H1 (cell line): Measurements from ENCODE around the gene R3HDM1. TPM values are rescaled to one million over a fixed set of nuclear protein-coding genes. Genes with fewer than 3 reads are reported as not detected.

Source experiments
- CTCF ChIA-PET: fragments of 300-600 bp; sonication (Branson Sonifier 250); formaldehyde crosslinking; loops from one replicate; lab custom pipeline; 2021; ENCODE audit not compliant: partially characterized antibody; lab: Charles Lee
- POLR2A ChIA-PET: fragments of 300-600 bp; sonication (Branson Sonifier 250); formaldehyde crosslinking; loops from one replicate; lab custom pipeline; 2021; ENCODE audit warnings: inconsistent platforms; ENCODE audit not compliant: partially characterized antibody; lab: Charles Lee
- DNase-seq, 2 experiments: peaks; one replicate each; pipeline versions ENCODE4 v3.0.0 to v3.0.0-alpha.2; 2010 to 2022; ENCODE audit warnings: low spot score in 2 of 2, low read depth in 1 of 2, mixed read lengths in 1 of 2
- FAIRE-seq: peaks from 2 replicates; lab custom pipeline; 2011; peaks lifted over from hg19 to GRCh38; lab: Jason Lieb, UNC
- H2AFZ ChIP-seq: 2 replicates; pipeline ENCODE4 v1.8.1; 2012; ENCODE audit warnings: low read length, inconsistent platforms
- H2AK5ac ChIP-seq: 2 replicates; pipeline ENCODE4 v1.6.1; 2013; ENCODE audit warnings: low read depth, low read length
- H2BK120ac ChIP-seq: replicated peaks from 2 replicates; pipeline ENCODE3; 2013; ENCODE audit warnings: low read depth, low read length, inconsistent platforms
- H2BK12ac ChIP-seq: 2 replicates; pipeline ENCODE4 v1.6.1; 2013; ENCODE audit warnings: low read depth, low read length
- H2BK15ac ChIP-seq: 2 replicates; pipeline ENCODE4 v1.6.1; 2013; ENCODE audit warnings: low read length
- H2BK20ac ChIP-seq: 2 replicates; pipeline ENCODE4 v1.6.1; 2013; ENCODE audit warnings: low read length
- H2BK5ac ChIP-seq: 2 replicates; pipeline ENCODE4 v1.6.1; 2013; ENCODE audit warnings: low read depth, low read length
- H3K14ac ChIP-seq: 2 replicates; pipeline ENCODE4 v1.6.1; 2013; ENCODE audit warnings: inconsistent platforms; ENCODE audit not compliant: insufficient read length
- H3K18ac ChIP-seq: 2 replicates; pipeline ENCODE4 v1.6.1; 2013; ENCODE audit warnings: low read length; ENCODE audit errors: extremely low read depth
- H3K23ac ChIP-seq: 2 replicates; pipeline ENCODE4 v1.6.1; 2013; ENCODE audit warnings: inconsistent platforms; ENCODE audit not compliant: insufficient read length
- H3K23me2 ChIP-seq: 2 replicates; pipeline ENCODE4 v1.6.1; 2013; ENCODE audit warnings: low read depth, low read length
- H3K27ac ChIP-seq: 2 replicates; pipeline ENCODE4 v1.6.1; 2011; ENCODE audit warnings: low read depth, low read length, inconsistent platforms
- H3K27me3 ChIP-seq, 4 experiments: replicated peaks in 1 of 4; 1 replicate in 1 of 4; 2 replicates in 3 of 4; pipeline versions ENCODE4 v1.6.1 to v1.8.1; 2011 to 2013; ENCODE audit warnings: low read length in 3 of 4, mild to moderate bottlenecking in 3 of 4, inconsistent platforms in 2 of 4, mixed read lengths in 2 of 4, moderate library complexity in 1 of 4; ENCODE audit not compliant: control insufficient read depth in 3 of 4, insufficient read depth in 3 of 4; ENCODE audit errors: extremely low read depth in 1 of 4
- H3K36me3 ChIP-seq, 4 experiments: 2 replicates each; pipeline versions ENCODE4 v1.6.1 to v1.8.1; 2011 to 2013; ENCODE audit warnings: mild to moderate bottlenecking in 4 of 4, low read length in 3 of 4, moderate library complexity in 2 of 4, control low read depth in 1 of 4, inconsistent platforms in 1 of 4; ENCODE audit not compliant: insufficient read depth in 4 of 4, control insufficient read depth in 2 of 4
- H3K4ac ChIP-seq: replicated peaks from 2 replicates; pipeline ENCODE3; 2013; ENCODE audit warnings: low read length, low read depth, mixed read lengths, inconsistent platforms; ENCODE audit not compliant: insufficient read length
- H3K4me1 ChIP-seq, 4 experiments: replicated peaks in 1 of 4; 1 replicate in 1 of 4; 2 replicates in 3 of 4; pipeline versions ENCODE4 v1.6.1 to v1.8.1; 2011 to 2013; ENCODE audit warnings: low read length in 3 of 4, inconsistent platforms in 2 of 4, mixed read lengths in 1 of 4; ENCODE audit not compliant: insufficient read depth in 4 of 4, control insufficient read depth in 3 of 4
- H3K4me2 ChIP-seq, 2 experiments: 2 replicates each; pipeline versions ENCODE4 v1.6.1 to v1.8.1; 2011 to 2013; ENCODE audit warnings: low read depth in 2 of 2, low read length in 2 of 2, control low read depth in 1 of 2, inconsistent platforms in 1 of 2, mild to moderate bottlenecking in 1 of 2; ENCODE audit not compliant: insufficient read depth in 1 of 2
- H3K4me3 ChIP-seq, 4 experiments: fragments of 200-600, 300-600 bp in 1 of 4; sonication (generic), shearing (Covaris generic), sonication (Bioruptor Twin) in 1 of 4; 2 replicates each; pipeline versions ENCODE4 v1.5.1 to v1.8.1; 2011 to 2016; ENCODE audit warnings: low read length in 4 of 4, low read depth in 3 of 4, control low read depth in 2 of 4, inconsistent platforms in 2 of 4, mild to moderate bottlenecking in 2 of 4, mixed read lengths in 1 of 4, moderate library complexity in 1 of 4; ENCODE audit not compliant: insufficient read depth in 2 of 4; ENCODE audit errors: extremely low read depth in 1 of 4
- H3K56ac ChIP-seq: replicated peaks from 2 replicates; pipeline ENCODE3; 2013; ENCODE audit warnings: low read depth, mild to moderate bottlenecking, mixed read lengths, low read length, inconsistent platforms; ENCODE audit not compliant: insufficient read length
- H3K79me1 ChIP-seq: 2 replicates; pipeline ENCODE4 v1.6.1; 2013; ENCODE audit warnings: low read depth, low read length, control low read depth
- H3K79me2 ChIP-seq, 2 experiments: 2 replicates each; pipeline versions ENCODE4 v1.6.1 to v1.8.1; 2012 to 2013; ENCODE audit warnings: low read length in 2 of 2, mild to moderate bottlenecking in 2 of 2, inconsistent platforms in 1 of 2; ENCODE audit not compliant: insufficient read depth in 2 of 2, control insufficient read depth in 1 of 2
- H3K9ac ChIP-seq, 4 experiments: replicated peaks in 1 of 4; 1 replicate in 1 of 4; 2 replicates in 3 of 4; pipeline versions ENCODE4 v1.6.1 to v1.8.1; 2011 to 2013; ENCODE audit warnings: low read depth in 3 of 4, low read length in 3 of 4, control low read depth in 2 of 4, mild to moderate bottlenecking in 2 of 4, moderate library complexity in 2 of 4, inconsistent platforms in 1 of 4; ENCODE audit errors: extremely low read depth in 1 of 4
- H3K9me3 ChIP-seq, 2 experiments: 2 replicates each; pipeline versions ENCODE4 v1.6.1 to v1.8.1; 2012 to 2013; ENCODE audit warnings: mild to moderate bottlenecking in 2 of 2, moderate library complexity in 2 of 2, control low read depth in 1 of 2, inconsistent platforms in 1 of 2, low read depth in 1 of 2, low read length in 1 of 2, mixed read lengths in 1 of 2; ENCODE audit not compliant: insufficient read depth in 2 of 2
- H4K20me1 ChIP-seq, 2 experiments: replicated peaks in 1 of 2; 2 replicates each; pipeline versions ENCODE3 to v1.8.1; 2011 to 2013; ENCODE audit warnings: inconsistent platforms in 2 of 2, low read length in 2 of 2, mild to moderate bottlenecking in 1 of 2; ENCODE audit not compliant: insufficient read depth in 2 of 2, control insufficient read depth in 1 of 2
- H4K5ac ChIP-seq: 2 replicates; pipeline ENCODE4 v1.6.1; 2013; ENCODE audit warnings: low read length, low read depth, mixed read lengths, inconsistent platforms; ENCODE audit not compliant: insufficient read length
- H4K8ac ChIP-seq: 2 replicates; pipeline ENCODE4 v1.8.0; 2013; ENCODE audit warnings: mild to moderate bottlenecking, moderate library complexity, low read length, inconsistent platforms; ENCODE audit not compliant: insufficient read depth; ENCODE audit errors: extremely low read depth
- H4K91ac ChIP-seq: replicated peaks from 2 replicates; pipeline ENCODE3; 2013; ENCODE audit warnings: low read length, mixed read lengths, inconsistent platforms; ENCODE audit not compliant: insufficient read length
- CBX5 ChIP-seq: fragments of 300-800, 300-1000 bp; sonication (generic); IDR thresholded peaks from 2 replicates; pipeline ENCODE4 v1.7.1; 2016; ENCODE audit warnings: antibody characterized with exemption, low read length, low read depth
- EZH2 ChIP-seq: fragments of 200-600 bp; sonication (generic); IDR thresholded peaks from 2 replicates; pipeline ENCODE4 v1.7.1; 2012; ENCODE audit warnings: low read depth, mild to moderate bottlenecking, moderate library complexity, low read length, inconsistent platforms; ENCODE audit not compliant: severe bottlenecking
- JUND ChIP-seq: IDR thresholded peaks from 2 replicates; pipeline ENCODE4 v1.6.1; 2011; ENCODE audit warnings: mild to moderate bottlenecking, improper control_type of control experiment, low read length
- KDM5A ChIP-seq: fragments of 200-600 bp; IDR thresholded peaks from 2 replicates; pipeline ENCODE4 v1.7.1; 2012; ENCODE audit warnings: mild to moderate bottlenecking, low read length, inconsistent platforms, mixed read lengths
- RFX5 ChIP-seq: IDR thresholded peaks from 2 replicates; pipeline ENCODE4 v1.6.1; 2011; ENCODE audit warnings: low read depth, low read length, improper control_type of control experiment, borderline replicate concordance
- TAF1 ChIP-seq: IDR thresholded peaks from 2 replicates; pipeline ENCODE4 v1.6.1; 2011; ENCODE audit warnings: mild to moderate bottlenecking, low read depth, low read length
- TBP ChIP-seq: IDR thresholded peaks from 2 replicates; pipeline ENCODE4 v1.6.1; 2011; ENCODE audit warnings: low read depth, low read length, improper control_type of control experiment
- WGBS, 2 experiments: shearing (Covaris generic) in 1 of 2; methylation state at CpG; one replicate each; pipeline versions ENCODE4 v1.1.6 to v1.1.7; 2013 to 2015; ENCODE audit warnings: low lambda C conversion rate in 2 of 2, mixed read lengths in 2 of 2, inconsistent platforms in 1 of 2, low coverage in 1 of 2, missing lambda C conversion rate in 1 of 2; ENCODE audit not compliant: insufficient replicate concordance in 2 of 2, insufficient coverage in 1 of 2, insufficient read length in 1 of 2; ENCODE audit errors: extremely low coverage in 1 of 2, missing lambda C conversion rate in 1 of 2; 5-methylcytosine and 5-hydroxymethylcytosine counted together
- polyA plus RNA-seq, 7 experiments: library from polyadenylated mRNA; depleted of rRNA in 3 of 7; stranded (reverse) in 5 of 7; unstranded in 2 of 7; fragments of >200 nt in 5 of 7; fragments of 200-250 nt in 2 of 7; gene quantifications; 1 replicate in 5 of 7; 2 replicates in 1 of 7; 4 replicates in 1 of 7; pipeline versions ENCODE4 v1.2.1 to v1.2.3, GENCODE V29; 2011 to 2013; ENCODE audit warnings: missing spikeins in 2 of 7, mixed read lengths in 2 of 7
- total RNA-seq: library from RNA; stranded (reverse); fragmentation: NEBNext Ultra II Directional; extraction: Animal tissue kit (Norgen Biotek cat#: 25700); gene quantifications from 2 replicates; pipeline ENCODE4 v1.2.1, GENCODE V29; 2021

The R3HDM1 gene
- total and polyA plus RNA-seq, 2 of the 8 experiments (the other 6 are each of a cell fraction or from before 2014, with no cell fraction given): 77.7 to 120 TPM

GRCh38 chr2:135755573-135755972, 224.3 kb downstream of the R3HDM1 start:
- no peak overlapping the region for H3K9ac ChIP-seq
- no peaks in the 10 kb centered on the region for H3K79me1 ChIP-seq
- H2AK5ac ChIP-seq: no peak overlapping the region
- no peak for DNase-seq
- ChIA-PET POLR2A (interaction anchor here (1.1 to 1.2 kb wide), 3 partner anchors 9 to 36 kb away, joined by 3 read pairs; no protein-coding TSS in a partner anchor), CTCF (interaction anchor here (0.9 to 1.3 kb wide), 4 partner anchors 11 to 89 kb away, joined by 3 to 5 read pairs (median 4); no protein-coding TSS in a partner anchor)
- no peak overlapping the region for H2BK5ac ChIP-seq
- H2BK12ac ChIP-seq: no peak overlapping the region
- H4K5ac ChIP-seq: no peak overlapping the region
- H3K9me3 ChIP-seq: no peaks in the 10 kb centered on the region
- no peak overlapping the region for H3K23ac ChIP-seq
- TF ChIP-seq KDM5A: no peak
- no peak for TF ChIP-seq RFX5
- TF ChIP-seq TBP: no peak
- TF ChIP-seq EZH2: no peak
- TF ChIP-seq TAF1: no peak
- no peak for TF ChIP-seq CBX5
- TF ChIP-seq JUND: no peak
- no peak overlapping the region for H3K4ac ChIP-seq
- no peak overlapping the region for H2BK120ac ChIP-seq
- H3K4me3 ChIP-seq: no peak overlapping the region
- peaks cover 6 to 59% (median 31%) of the 10 kb centered on the region in 4 experiments for H3K36me3 ChIP-seq
- WGBS, 2 experiments: 98% methylated on average over 2 of the region's 2 CpGs; no CpG with 5 or more reads in 1 of the 2 experiments
- H3K56ac ChIP-seq: no peak overlapping the region
- H4K20me1 ChIP-seq: peaks cover 2% of the 10 kb centered on the region in 2 experiments
- no peak overlapping the region for H3K14ac ChIP-seq
- H2AFZ ChIP-seq: no peak overlapping the region
- no peak overlapping the region for H2BK15ac ChIP-seq
- H3K27me3 ChIP-seq: no peaks in the 10 kb centered on the region
- no peak overlapping the region for H2BK20ac ChIP-seq
- no peaks in the 10 kb centered on the region for H3K79me2 ChIP-seq
- H3K23me2 ChIP-seq: no peaks in the 10 kb centered on the region
- H3K4me1 ChIP-seq: no peaks in the 10 kb centered on the region
- no peak for FAIRE-seq
- H3K18ac ChIP-seq: no peak overlapping the region
- H3K4me2 ChIP-seq: no peak overlapping the region
- no peak overlapping the region for H4K8ac ChIP-seq
- H3K27ac ChIP-seq: no peak overlapping the region
- no peak overlapping the region for H4K91ac ChIP-seq
